Measurements from ENCODE around the gene SRSF3.

DNA sequence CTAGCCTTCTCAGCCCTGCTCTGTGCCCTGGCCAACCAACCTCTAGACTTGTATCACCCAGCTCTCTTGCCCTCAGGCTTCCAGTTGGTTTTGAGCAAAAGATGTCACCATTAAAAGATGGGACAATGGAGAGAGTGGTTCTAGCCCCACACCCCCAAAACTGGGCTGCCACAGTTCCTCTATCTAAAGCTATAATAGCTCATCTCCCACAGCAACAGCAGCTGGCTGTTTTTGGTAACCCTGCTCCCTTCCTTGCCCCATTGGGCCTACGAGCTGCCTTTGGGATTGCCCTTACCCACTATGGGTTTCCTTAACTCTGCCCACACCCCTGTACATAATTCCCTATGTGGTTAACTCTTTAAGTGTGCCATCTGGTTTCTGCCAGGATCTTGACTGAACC lies 7.6 kb upstream of the SRSF3 start:
- TF ChIP-seq, protein P1, sequence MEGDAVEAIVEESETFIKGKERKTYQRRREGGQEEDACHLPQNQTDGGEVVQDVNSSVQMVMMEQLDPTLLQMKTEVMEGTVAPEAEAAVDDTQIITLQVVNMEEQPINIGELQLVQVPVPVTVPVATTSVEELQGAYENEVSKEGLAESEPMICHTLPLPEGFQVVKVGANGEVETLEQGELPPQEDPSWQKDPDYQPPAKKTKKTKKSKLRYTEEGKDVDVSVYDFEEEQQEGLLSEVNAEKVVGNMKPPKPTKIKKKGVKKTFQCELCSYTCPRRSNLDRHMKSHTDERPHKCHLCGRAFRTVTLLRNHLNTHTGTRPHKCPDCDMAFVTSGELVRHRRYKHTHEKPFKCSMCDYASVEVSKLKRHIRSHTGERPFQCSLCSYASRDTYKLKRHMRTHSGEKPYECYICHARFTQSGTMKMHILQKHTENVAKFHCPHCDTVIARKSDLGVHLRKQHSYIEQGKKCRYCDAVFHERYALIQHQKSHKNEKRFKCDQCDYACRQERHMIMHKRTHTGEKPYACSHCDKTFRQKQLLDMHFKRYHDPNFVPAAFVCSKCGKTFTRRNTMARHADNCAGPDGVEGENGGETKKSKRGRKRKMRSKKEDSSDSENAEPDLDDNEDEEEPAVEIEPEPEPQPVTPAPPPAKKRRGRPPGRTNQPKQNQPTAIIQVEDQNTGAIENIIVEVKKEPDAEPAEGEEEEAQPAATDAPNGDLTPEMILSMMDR (IDR thresholded peaks at IDR 0.05) = no peak
- TF ChIP-seq JUNB (IDR thresholded peaks at IDR 0.05) (no peak), BHLHE40 (IDR thresholded peaks at IDR 0.05; ENCODE audit: low read depth, low read length) (no peak), POLR2A (IDR thresholded peaks at IDR 0.05; ENCODE audit: low read length) (no peak)
- TF ChIP-seq, protein P2, sequence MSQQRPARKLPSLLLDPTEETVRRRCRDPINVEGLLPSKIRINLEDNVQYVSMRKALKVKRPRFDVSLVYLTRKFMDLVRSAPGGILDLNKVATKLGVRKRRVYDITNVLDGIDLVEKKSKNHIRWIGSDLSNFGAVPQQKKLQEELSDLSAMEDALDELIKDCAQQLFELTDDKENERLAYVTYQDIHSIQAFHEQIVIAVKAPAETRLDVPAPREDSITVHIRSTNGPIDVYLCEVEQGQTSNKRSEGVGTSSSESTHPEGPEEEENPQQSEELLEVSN (IDR thresholded peaks at IDR 0.05; ENCODE audit: borderline replicate concordance, low read depth) = no peak
- TF ChIP-seq, protein P3, sequence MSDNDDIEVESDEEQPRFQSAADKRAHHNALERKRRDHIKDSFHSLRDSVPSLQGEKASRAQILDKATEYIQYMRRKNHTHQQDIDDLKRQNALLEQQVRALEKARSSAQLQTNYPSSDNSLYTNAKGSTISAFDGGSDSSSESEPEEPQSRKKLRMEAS (IDR thresholded peaks at IDR 0.05) = no peak

All from A549 (cell line).